DOHH2 (cell line): ENCODE data around the gene PSMD9.
A peak's percentile ranks its signal among the peaks of the same experiment; 100 is the strongest.

Source experiments
- H3F3A ChIP-seq: fragments of 200-600 bp; sonication (generic), shearing (Covaris generic); 2 replicates; pipeline ENCODE4 v1.6.0; 2016; ENCODE audit warnings: antibody characterized with exemption, mild to moderate bottlenecking; ENCODE audit not compliant: control insufficient read depth, insufficient read depth
- H3K27ac ChIP-seq: fragments of 200-600 bp; sonication (generic); 2 replicates; pipeline ENCODE4 v1.5.1; 2014; ENCODE audit warnings: low read depth, mild to moderate bottlenecking, low read length, moderate library complexity
- H3K27me3 ChIP-seq: fragments of 200-600 bp; sonication (generic); 2 replicates; pipeline ENCODE4 v1.6.1; 2014; ENCODE audit warnings: mild to moderate bottlenecking, low read length, mixed read lengths; ENCODE audit not compliant: control insufficient read depth
- H3K36me3 ChIP-seq: fragments of 200-600 bp; sonication (generic); 2 replicates; pipeline ENCODE4 v1.6.1; 2014; ENCODE audit warnings: mild to moderate bottlenecking, low read length, moderate library complexity, mixed read lengths; ENCODE audit not compliant: control insufficient read depth
- H3K4me1 ChIP-seq: fragments of 200-600 bp; sonication (generic); 2 replicates; pipeline ENCODE4 v1.6.1; 2014; ENCODE audit warnings: mild to moderate bottlenecking, low read length, mixed read lengths; ENCODE audit not compliant: control insufficient read depth
- H3K4me2 ChIP-seq: fragments of 200-600 bp; sonication (generic); 2 replicates; pipeline ENCODE4 v1.6.0; 2014; ENCODE audit warnings: mild to moderate bottlenecking, low read length, moderate library complexity
- H3K4me3 ChIP-seq: fragments of 200-600 bp; sonication (generic); 2 replicates; pipeline ENCODE4 v1.5.1; 2014; ENCODE audit warnings: mild to moderate bottlenecking, low read length, mixed read lengths
- H3K79me2 ChIP-seq: fragments of 200-600 bp; sonication (generic); 2 replicates; pipeline ENCODE4 v1.6.1; 2014; ENCODE audit warnings: mild to moderate bottlenecking, low read length, mixed read lengths; ENCODE audit not compliant: control insufficient read depth
- H3K9me2 ChIP-seq: fragments of 200-600 bp; sonication (generic); replicated peaks from 2 replicates; pipeline ENCODE4 v1.6.1; 2014; ENCODE audit warnings: mild to moderate bottlenecking, low read length, mixed read lengths; ENCODE audit not compliant: control insufficient read depth
- H3K9me3 ChIP-seq: fragments of 200-600 bp; sonication (generic); 2 replicates; pipeline ENCODE4 v1.6.1; 2014; ENCODE audit warnings: antibody characterized with exemption, low read length, mixed read lengths; ENCODE audit not compliant: control insufficient read depth, insufficient read depth
- H4K20me1 ChIP-seq: fragments of 200-600 bp; sonication (generic); 2 replicates; pipeline ENCODE4 v1.6.0; 2014; ENCODE audit warnings: low read depth, mild to moderate bottlenecking, antibody characterized with exemption, low read length, moderate library complexity; ENCODE audit not compliant: control insufficient read depth, insufficient read depth
- CTCF ChIP-seq: fragments of 200-600 bp; sonication (generic); IDR thresholded peaks from one replicate; pipeline ENCODE4 v1.5.1; 2014; ENCODE audit warnings: antibody characterized with exemption, mild to moderate bottlenecking, low read depth, low read length; ENCODE audit not compliant: poor library complexity, severe bottlenecking
- EZH2phosphoT487 ChIP-seq: fragments of 200-600 bp; sonication (generic); IDR thresholded peaks from 2 replicates; pipeline ENCODE4 v1.6.1; 2017; ENCODE audit warnings: borderline replicate concordance, mild to moderate bottlenecking, antibody characterized with exemption, low read length, moderate library complexity, mixed read lengths

The PSMD9 gene

GRCh38 chr12:121930862-121931261, 42.3 kb downstream of the PSMD9 start:
- no peak for TF ChIP-seq CTCF
- no peak for TF ChIP-seq EZH2phosphoT487
- Histone ChIP-seq H3K27me3 (no peaks in the 10 kb centered on the region), H3K27ac (no peak overlapping the region), H3K9me3 (no peaks in the 10 kb centered on the region), H3K4me1 (peaks cover 38% of the 10 kb centered on the region), H3K9me2 (no peaks in the 10 kb centered on the region), H4K20me1 (no peaks in the 10 kb centered on the region), H3K4me3 (no peak overlapping the region), H3F3A (0 out of 2 replicates have a peak, but pooled peaks cover 7% of the 10 kb centered on the region), H3K36me3 (peaks cover 49% of the 10 kb centered on the region), H3K4me2 (peak overlapping the region; percentile 43; the same call in 1 of the 2 replicates), H3K79me2 (no peaks in the 10 kb centered on the region; the same call in 1 of the 2 replicates)

GRCh38 chr12:121932176-121932536, 43.6 kb downstream of the PSMD9 start:
- H3F3A ChIP-seq = 0 out of 2 replicates have a peak, but pooled peaks cover 7% of the 10 kb centered on the region
- TF ChIP-seq CTCF = no peak
- H3K9me2 ChIP-seq = no peaks in the 10 kb centered on the region
- no peak overlapping the region for H3K4me3 ChIP-seq
- no peaks in the 10 kb centered on the region for H3K9me3 ChIP-seq
- no peak overlapping the region for H3K27ac ChIP-seq
- no peak overlapping the region for H3K4me2 ChIP-seq
- H3K4me1 ChIP-seq = peaks cover 27% of the 10 kb centered on the region
- H4K20me1 ChIP-seq = no peaks in the 10 kb centered on the region
- no peaks in the 10 kb centered on the region; the same call in 1 of the 2 replicates for H3K79me2 ChIP-seq
- H3K27me3 ChIP-seq = no peaks in the 10 kb centered on the region
- peaks cover 61% of the 10 kb centered on the region for H3K36me3 ChIP-seq

- Histone ChIP-seq H3K9me2 (no peaks in the 10 kb centered on the region), H3K4me1 (peaks cover 18% of the 10 kb centered on the region), H4K20me1 (no peaks in the 10 kb centered on the region), H3K9me3 (no peaks in the 10 kb centered on the region), H3K27me3 (no peaks in the 10 kb centered on the region), H3K27ac (no peak overlapping the region), H3K36me3 (peaks cover 66% of the 10 kb centered on the region), H3F3A (0 out of 2 replicates have a peak, but pooled peaks cover 5% of the 10 kb centered on the region), H3K4me3 (no peak overlapping the region), H3K4me2 (no peak overlapping the region), H3K79me2 (no peaks in the 10 kb centered on the region; the same call in 1 of the 2 replicates)
- no peak for TF ChIP-seq CTCF
- no peak for TF ChIP-seq EZH2phosphoT487
Observed at GRCh38 chr12:121932914-121933521, 44.4 kb downstream of the PSMD9 start.
